Activated CD4-positive, CD25-positive, alpha-beta regulatory T cell treated with anti-CD3 and anti-CD28 coated beads, Interleukin-2, amount 50 U/mL, for 16 hours (primary cell): Measurements from ENCODE around the gene LRRC3B.
"Not testable (repeated sequence)": the region's sequence is repeated elsewhere in the genome, so short reads cannot be mapped to it uniquely, and the experiment has no call there.

ENCODE experiments used
- DNase-seq: peaks from one replicate; pipeline ENCODE4 v3.0.0-alpha.2; 2020; ENCODE audit warnings: low read depth, low spot score

LRRC3B gene

GRCh38 chr3:26622621-26623418, at the start of gene LRRC3B:
TSS of gene LRRC3B (plus strand) at chr3:26622772. CDS start at chr3:26709673, 86,901 bp downstream.
- DNase-seq: no peak

- no peak for DNase-seq
These were observed 47.8 kb upstream of the LRRC3B start for GRCh38 chr3:26574766-26575165.

- no peak for DNase-seq
These were observed 43.5 kb upstream of the LRRC3B start for GRCh38 chr3:26579116-26579515.

GRCh38 chr3:26587571-26587970, 35.0 kb upstream of the LRRC3B start:
- no peak for DNase-seq

- no peak for DNase-seq
These were observed 33.6 kb upstream of the LRRC3B start for GRCh38 chr3:26588931-26589330.

GRCh38 chr3:26589678-26590077, 32.9 kb upstream of the LRRC3B start:
- no peak for DNase-seq

GRCh38 chr3:26590919-26591484, 31.6 kb upstream of the LRRC3B start:
- no peak for DNase-seq

- no peak for DNase-seq
These were observed 30.6 kb upstream of the LRRC3B start for GRCh38 chr3:26591926-26592325.

DNA sequence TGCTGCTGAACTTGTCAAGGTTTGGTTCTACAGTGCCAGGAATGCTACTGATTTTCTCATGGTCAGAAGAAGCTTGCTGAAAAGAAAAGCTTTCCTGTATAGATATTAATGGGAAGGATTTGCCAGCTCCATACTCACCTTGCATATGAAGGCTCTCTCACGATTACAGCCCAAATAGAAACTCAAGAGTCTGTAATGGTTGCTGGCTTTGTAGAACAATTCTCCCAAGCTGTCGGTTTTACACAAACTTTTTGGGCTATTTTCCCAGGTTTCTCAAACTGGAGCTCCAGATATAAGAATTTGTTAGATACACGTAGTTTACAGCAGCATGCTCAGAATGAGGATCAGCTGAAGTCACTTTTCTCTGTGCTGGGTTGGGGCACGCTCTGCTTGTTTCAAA, 30.1 kb upstream of the LRRC3B start:
- DNase-seq: no peak

DNA sequence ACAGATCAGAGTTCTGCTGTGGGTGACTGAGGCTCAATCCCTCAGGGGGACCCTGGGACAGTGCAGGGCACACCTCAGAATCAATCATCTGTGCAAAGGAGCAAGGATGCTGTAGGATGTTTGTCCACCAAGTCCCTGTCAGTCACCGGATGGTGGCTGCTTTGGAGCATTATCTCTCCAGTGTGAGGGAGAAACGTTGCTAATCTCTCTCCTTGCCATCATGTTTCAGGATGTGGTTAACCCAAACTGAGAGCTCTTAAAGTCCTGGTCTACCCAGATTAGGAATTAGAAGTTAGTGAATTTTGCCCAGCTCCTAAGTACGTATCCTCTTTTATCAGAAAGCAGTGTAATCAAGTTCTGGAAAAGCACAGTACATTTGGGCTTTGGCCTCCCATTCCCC, 26.2 kb upstream of the LRRC3B start:
- no peak for DNase-seq

DNA sequence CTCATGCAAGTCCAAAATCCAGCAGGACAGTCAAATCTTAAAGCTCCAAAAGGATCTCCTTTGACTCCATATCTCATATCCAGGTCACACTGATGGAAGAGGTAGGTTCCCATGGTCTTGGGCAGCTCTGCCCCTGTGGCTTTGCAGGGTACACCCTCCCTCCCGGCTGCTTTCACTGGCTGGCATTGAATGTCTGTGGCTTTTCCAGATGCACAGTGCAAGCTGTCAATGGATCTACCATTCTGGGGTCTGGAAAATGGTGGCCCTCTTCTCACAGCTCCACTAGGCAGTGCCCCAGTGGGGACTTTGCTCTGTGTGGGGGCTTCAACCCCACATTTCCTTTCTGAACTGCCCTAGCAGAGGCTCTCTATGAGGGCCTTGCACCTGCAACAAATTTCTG, 19.3 kb upstream of the LRRC3B start:
- DNase-seq: not testable (repeated sequence)

DNA sequence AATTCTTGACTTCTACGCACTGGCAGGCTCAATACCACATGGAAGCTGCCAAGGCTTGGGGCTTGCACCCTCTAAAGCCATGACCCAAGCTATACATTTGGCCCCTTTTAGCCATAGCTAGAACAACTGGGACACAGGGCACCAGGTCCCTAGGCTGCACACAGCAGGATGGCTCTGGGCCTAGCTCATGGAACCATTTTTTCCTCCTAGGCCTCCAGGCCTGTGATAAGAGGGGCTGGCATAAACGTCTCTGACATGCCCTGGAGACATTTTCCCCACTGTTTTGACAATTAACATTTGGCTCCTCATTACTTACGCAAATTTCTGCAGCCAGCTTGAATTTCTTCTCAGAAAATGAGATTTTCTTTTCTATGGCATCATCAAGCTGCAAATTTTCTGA, 18.8 kb upstream of the LRRC3B start:
- DNase-seq: not testable (repeated sequence)

GRCh38 chr3:26614006-26614685, 8.4 kb upstream of the LRRC3B start:
- DNase-seq: no peak

GRCh38 chr3:26621176-26621575, 1.4 kb upstream of the LRRC3B start:
- no peak for DNase-seq

GRCh38 chr3:26621906-26622620, 509 bp upstream of the LRRC3B start:
- DNase-seq: no peak

DNA sequence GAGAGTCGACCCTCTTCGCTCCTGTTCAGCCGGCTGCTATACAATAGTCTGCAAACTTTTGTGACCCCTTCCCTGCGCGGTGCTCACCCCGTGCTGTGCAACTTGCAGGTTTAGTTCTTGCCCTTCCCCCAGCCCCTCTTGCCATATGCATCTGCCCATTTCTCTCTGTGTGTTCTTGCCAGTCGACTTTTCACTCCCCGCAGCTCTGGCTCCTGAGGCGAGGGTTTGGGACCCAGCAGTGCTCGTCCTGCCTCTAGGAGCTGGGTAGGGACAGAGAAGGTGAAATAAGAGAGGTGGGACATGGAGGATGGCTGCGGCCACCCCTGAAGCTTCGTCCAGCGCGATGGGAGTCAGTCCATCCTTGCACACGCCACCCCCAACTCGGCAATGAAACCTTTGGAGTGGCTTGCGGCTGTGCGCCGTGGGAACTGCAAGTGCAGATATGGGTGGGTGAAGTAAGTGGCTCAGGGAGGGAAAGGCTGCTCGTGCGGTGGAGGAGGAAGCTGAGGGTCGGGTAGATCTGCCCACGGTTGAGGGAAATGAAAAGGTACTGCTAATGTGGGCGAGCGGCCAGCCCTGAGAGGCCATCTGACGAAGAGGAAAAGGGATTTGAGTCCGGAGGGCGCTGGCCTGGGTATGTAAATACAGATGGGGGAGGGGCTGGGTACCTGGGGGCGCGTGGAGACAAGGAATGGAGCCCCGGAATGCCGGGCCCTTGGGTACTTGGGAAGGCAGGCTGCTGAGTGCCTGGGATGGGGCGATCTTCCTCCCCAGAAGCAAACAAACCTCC, 1.0 kb downstream of the LRRC3B start:
- DNase-seq: no peak

GRCh38 chr3:26624209-26624765, 1.7 kb downstream of the LRRC3B start:
- no peak for DNase-seq

GRCh38 chr3:26625187-26625586, 2.6 kb downstream of the LRRC3B start:
- no peak for DNase-seq

DNA sequence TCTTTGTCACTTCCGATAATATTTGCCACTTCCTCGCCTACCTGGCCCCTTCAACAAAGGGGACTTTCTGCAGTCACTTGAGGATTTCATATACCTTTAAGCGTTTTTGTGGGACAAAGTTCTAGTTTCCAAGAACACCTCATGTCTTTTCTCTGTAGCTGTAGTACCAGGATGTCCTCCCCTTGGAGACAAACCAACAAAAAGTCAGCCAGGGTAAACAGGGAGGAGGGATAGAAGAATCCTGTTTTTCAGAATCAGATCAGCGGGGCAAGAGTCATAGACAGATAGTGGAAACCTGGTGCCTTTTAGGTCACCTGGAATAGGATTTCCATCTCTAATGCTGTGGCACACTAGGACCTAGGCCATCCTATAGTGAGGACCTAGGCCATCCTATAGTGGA, 4.5 kb downstream of the LRRC3B start:
- no peak for DNase-seq

GRCh38 chr3:26628915-26629314, 6.3 kb downstream of the LRRC3B start:
- no peak for DNase-seq
